Right ventricle myocardium superior (tissue), 1 donor: ENCODE data around the gene ZNF467. TPM values are rescaled to one million over a fixed set of nuclear protein-coding genes. Genes with fewer than 3 reads are reported as not detected.

ENCODE experiments used
- ATAC-seq: fragments of 200-7000 bp; cut with Tn5 transposase; one replicate; pipeline ENCODE4 v1.9.1; 2020; ENCODE audit warnings: mild to moderate bottlenecking; ENCODE audit not compliant: poor library complexity
- DNase-seq: peaks from one replicate; pipeline ENCODE4 v3.0.0-alpha.2; 2020
- intact Hi-C: fragments of 100-400 bp; cut with DNase I; formaldehyde crosslinking; loops from one replicate; pipeline ENCODE4 v1.11.2; 2022
- total RNA-seq: library from RNA; stranded (reverse); fragmentation: NEBNext Ultra II Directional; extraction: Animal tissue kit (Norgen Biotek cat#: 25700); gene quantifications from one replicate; pipeline ENCODE4 v1.2.1, GENCODE V29; 2021
- donor health status: DM: no; HTN: yes; CAD: no; lungs with severe emphysema.

The ZNF467 gene
- total RNA-seq, 1 donor from 2014 or later: 5.2 TPM

DNA sequence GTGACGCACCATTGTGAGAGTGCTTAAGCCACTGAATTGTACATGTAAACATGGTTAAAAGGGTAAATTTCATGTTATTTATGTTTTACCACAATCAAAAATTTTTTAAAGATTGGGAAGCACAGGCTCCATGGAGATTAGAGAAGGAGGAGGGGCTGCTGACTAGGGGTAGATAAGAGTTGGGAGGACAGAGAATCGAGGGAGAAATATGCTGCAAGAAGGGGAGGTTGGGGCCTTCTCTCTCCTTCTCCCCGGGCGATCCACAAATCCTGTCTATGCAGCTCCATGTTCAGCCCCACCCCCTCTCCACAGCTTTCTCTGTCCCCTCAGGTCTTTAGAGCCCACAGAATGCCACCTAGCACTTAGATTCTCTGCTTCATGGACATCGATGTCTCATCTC is 12.1 kb downstream of the ZNF467 start:
- DNase-seq (no peak), ATAC-seq (no peak)
- intact Hi-C loops: no loop called here

DNA sequence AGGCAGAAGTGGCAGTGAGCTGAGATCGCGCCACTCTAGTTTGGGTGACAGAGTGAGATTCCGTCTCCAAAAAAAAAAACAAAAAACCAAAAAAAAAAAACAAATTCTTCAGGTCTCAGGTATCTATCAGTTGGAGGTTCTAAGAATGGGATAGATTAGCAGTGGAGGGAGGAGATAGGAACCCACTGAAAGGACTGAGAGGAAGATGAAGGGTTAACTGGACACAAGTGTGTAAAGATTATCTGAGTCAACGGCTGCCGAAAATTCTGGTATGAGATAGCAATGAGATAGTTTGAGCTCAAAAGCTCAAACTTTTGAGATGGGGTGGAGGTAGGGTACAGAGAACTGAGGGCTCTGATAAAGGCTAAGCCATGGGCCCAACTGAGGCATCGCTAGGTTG is 12.8 kb downstream of the ZNF467 start:
- no peak for ATAC-seq
- DNase-seq: no peak
- intact Hi-C loops: no loop called here

DNA sequence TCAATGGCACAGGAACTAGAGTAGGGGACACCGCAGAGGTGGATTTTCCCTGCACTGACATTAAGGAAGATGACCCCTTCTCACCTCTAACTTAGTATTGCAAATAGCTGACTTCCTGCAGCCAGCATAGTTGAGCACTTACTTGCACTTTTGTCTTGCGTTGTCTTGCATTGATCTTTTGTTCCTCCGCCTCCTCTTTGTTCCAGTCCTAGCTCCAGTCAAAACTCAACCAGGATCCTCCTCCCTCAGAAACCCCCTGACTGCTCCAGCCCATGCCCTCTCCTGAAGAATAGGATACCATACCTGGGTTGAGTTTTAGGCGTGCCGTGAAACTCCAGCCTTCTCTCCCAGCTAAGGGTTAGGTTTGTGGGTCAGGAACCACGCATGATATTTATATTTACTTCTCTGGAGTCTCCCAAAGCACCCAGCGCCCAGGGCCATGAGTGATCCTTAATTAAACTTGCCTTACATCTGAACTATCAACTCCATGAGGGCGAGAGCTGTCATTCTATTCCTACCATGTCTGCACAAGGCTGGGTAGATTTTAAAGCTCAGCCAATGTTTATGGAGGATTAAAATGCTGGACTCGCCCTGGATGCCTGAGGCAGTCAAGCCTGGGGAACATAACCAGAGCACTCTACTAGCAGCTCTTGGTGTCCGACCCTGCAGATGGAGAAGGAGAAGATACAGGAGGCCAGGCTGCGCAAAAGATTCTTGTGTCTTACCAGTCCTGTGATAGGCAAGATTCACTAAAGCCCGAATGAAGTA is 14.1 kb downstream of the ZNF467 start:
- ATAC-seq: no peak
- no peak for DNase-seq
- intact Hi-C loops: no loop called here

DNA sequence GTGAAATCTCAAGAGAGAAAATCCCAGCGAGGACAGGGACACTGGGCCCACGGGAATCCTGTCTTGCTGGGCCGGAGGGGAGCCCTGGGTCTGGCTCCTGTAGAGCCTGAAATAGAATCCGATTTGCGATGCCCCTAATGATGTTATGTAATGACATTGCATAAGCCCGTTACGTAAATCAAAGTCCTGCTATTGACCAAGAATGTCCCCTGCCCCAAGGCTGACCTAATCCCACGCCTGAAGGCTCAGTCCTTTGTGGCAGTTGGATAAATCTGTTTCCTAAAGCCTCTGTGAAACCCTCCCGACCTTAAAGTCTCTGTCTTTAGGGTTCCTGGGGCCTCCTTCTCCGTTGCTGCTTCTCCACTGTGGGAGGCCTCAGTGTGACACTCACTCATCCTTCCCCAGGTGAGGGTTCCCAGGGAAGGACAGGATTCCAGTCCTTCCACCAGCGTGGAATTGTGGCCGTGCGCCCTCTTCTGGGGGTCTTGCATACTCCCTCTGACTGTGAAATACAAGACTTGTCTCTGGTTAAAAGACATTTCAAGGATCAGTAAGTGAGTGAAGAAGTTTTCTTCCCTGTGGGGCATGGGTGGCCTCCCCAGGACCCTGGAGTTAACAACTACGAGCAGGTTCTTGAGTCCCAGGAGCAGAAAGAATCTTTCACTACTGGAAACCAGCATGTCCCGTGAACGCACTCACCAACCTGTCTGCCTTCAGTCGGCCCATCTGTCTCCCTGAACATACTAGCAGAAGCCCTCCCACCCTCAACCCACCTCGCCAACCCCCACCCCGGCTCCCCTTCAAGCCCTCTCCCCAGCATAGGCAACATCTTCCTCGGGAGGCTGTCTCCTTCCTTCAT is 19.8 kb downstream of the ZNF467 start:
- DNase-seq (no peak), ATAC-seq (peak; percentile 69)
- intact Hi-C loops: no loop called here

DNA sequence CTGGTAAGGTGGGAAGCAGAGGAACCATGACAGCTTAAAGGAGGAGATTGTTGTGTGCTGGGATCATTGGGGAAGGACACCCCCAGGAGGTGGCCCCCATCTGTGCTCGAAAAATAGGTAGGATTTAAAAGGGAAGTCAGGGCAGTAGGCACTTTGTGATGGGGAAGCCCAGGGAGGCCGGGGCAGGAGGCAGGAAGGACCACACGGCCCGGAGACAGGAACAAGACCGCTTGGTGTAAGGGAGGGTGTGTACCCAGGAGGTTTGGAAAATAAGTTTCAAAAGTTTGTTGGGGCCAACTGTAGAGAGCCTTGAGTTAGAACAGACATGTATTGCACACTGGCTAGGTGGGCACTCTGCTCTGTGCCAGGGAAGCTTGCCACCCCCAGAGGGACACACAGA is 20.7 kb downstream of the ZNF467 start:
- DNase-seq (no peak), ATAC-seq (no peak)
- intact Hi-C loops: no loop called here

DNA sequence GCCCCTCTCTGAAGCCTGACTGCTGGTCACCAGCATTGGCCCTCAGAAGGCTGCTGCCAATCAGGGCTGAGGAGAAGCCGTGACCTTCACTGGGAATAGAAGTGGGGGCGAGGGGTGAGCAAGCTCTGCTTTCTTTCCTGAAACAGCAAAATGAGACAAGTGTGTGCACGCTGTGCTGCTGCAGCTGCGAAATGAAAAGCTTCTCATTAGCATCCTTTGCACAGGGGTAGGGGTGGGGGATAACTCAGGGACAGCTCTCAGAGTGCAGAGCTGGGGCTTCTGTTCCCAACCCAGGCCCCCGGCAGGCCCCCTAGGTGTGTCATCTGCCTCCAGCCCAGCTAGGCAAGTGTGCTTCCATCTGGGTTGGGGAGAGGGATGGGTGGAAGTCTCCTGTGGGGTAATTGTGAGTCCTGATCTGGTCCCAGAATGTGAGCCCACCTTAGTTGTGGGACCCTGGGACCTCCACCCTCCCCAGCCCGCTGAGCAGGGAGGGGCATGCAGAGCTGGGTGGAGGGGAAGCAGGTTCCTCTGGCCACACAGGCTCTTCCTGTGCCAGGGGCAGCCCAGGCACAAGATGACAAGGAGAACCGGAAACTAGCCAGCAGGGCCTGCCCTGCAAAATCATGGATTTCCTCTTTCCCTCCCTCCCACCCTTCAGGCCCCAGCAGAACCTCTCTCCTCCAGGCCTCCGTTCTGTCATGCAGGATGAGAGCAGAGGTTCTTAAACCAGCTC is 22.2 kb downstream of the ZNF467 start:
- intact Hi-C loops: no loop called here
- DNase-seq (no peak), ATAC-seq (peak; percentile 29)

DNA sequence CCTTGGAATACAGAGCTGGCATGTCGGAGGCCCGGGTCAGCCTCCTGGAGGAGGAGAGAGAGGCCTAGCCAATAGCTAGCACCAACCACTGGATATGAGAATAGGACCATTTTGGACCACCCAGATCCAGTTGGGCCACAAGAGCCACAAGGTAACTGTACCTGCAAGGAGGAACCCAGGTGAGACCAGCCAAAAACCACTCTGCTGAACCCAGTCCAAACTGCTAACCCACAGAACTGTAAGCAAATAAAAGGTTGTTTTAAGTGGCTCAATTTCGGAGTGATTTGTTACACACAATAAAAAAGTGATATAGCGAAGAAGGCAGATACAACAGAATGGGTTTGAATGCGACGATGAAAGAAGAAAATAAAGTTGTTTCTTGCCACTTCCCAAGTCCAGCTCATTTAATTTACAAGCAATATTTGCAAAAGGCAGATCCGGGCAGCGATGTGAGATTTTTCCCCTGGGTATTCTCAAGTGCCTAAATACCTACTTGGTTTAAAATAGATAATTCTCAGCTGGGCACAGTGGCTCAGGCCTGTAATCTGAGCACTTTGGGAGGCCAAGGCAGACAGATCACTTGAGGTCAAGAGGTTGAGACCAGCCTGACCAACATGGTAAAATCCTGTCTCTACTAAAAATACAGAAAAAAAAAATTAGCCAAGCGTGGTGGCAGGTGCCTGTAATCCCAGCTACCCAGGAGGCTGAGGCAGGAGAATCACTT is 23.1 kb downstream of the ZNF467 start:
- ATAC-seq (no peak), DNase-seq (no peak)
- intact Hi-C loops: no loop called here

DNA sequence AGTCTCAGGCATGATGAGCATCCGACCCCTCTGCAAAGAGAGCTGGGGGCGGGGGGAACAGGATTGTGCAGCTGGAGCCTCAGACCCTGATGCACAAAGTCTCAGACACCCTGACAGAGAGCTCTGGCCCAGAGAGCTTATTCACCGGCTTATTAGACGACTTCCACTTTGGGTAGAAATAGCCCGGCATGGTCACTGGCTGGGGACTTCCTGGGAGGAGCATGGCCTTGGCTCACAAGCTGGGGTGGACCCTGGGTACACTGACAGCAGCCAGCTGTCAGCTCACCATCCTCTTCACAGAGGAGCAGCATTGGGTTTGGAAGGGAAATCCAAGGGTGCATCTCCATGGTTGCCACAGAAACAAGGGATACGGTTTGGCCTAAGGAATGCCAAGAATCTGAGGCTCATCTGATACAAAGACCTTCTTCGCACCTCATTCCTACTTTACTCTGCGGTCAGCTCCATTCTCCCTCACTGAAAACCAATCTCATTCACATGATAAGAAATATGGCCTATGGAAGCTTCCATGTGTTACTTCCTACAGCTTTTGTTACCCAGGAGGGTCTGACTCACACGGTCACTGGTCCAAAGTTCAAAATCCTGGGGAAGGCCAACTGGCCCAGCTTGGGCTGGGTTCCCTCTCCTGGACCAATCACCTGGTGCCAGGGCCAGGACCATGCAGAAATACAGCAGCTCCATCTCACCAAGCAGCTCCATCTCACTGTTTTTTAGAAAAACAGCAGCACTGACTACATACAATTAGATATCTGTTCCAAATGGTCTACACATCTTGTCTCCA is 25.1 kb downstream of the ZNF467 start:
- DNase-seq: no peak
- intact Hi-C loops: no loop called here
- no peak for ATAC-seq

DNA sequence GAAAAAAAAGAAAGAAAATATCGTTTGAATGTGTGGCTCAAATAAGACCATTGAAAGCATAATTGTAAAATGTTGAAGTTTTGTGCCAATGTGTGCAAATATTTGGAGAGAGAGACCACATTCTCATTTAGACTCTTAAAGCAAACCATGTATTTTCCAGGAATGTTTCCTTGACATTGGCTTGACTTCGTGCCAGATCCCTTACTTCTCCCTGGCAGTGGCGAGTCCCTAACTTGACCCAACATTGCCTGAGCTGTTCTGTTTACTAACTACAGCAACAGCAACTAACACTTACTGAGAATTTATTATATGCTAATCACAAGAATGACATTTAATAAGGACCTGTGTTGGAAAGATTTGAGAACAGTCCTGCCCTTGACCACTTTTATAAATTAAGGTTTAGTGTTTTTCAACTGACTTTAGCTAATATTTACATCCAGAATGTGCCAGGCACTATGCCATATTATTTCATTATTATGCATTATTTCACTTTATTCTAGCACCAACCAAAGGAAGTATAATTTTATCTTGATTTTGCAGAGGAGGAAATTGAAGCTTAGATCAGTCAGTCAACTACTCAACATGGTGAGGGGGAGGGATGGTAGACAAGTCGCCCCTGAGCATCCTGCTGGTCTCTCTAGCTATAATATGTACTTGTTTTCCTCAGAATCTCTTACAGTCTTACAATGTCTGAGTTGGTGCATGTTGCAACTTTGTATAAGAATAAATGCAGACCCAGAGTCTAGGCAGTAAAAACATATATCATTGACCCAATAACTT is 29.7 kb downstream of the ZNF467 start:
- DNase-seq: no peak
- ATAC-seq: no peak
- intact Hi-C loops: loop anchor here (2.0 kb wide), 1 partner anchor 75 kb away; no protein-coding TSS in a partner anchor

DNA sequence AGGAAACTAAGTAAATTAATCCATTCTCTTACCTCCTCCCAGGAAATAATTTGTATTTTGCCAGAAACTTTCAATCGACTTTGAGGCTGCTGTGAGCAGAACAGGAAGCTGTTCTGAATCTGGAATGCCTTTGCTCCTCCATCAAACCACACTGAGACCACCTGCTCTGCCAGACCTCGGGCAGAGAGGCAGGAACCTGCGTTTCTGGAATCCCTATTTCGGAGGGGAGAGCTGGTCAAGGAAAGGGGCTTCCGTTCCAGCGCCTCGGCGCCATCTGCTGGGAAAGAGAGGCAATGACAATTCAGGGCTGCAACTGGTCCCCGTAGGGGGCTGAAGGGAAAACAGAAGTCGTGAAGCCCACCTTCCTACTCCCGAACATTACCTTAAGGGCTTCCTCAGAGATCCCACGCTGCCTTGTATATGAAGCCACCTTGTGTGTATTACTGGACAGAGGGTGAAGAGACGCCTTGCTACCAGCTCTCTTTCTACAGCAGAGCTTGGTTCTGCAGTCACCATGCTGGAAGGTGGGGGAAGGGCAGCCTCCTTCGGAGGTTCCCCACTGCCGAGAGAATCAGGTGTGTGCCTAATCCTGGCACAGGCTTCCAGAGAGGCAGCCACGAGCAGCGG is 31.2 kb downstream of the ZNF467 start:
- peak; percentile 92 for ATAC-seq
- DNase-seq: peak; percentile 84
- intact Hi-C loops: loop anchor here (2.0 kb wide), 1 partner anchor 73 kb away; no protein-coding TSS in a partner anchor

DNA sequence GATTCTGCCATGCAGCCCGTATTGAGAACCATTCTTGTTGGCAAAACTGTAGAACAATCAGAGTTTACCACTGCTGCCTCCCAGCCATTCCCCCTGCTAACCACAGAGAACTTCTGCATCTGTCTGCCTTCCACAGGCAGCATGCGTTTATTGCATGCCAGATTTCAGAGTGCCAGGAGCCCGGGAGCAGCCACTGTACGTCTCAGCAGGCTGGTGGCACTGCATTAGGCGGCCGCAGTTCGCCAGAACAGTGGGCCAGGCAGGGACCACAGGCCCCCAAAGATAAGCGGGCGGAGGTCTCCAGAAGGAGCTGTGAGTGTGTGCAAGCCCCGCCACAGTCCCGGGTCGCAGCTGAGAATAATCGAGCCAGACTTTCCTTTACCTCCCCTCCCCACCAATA is 31.8 kb downstream of the ZNF467 start:
- DNase-seq: no peak

DNA sequence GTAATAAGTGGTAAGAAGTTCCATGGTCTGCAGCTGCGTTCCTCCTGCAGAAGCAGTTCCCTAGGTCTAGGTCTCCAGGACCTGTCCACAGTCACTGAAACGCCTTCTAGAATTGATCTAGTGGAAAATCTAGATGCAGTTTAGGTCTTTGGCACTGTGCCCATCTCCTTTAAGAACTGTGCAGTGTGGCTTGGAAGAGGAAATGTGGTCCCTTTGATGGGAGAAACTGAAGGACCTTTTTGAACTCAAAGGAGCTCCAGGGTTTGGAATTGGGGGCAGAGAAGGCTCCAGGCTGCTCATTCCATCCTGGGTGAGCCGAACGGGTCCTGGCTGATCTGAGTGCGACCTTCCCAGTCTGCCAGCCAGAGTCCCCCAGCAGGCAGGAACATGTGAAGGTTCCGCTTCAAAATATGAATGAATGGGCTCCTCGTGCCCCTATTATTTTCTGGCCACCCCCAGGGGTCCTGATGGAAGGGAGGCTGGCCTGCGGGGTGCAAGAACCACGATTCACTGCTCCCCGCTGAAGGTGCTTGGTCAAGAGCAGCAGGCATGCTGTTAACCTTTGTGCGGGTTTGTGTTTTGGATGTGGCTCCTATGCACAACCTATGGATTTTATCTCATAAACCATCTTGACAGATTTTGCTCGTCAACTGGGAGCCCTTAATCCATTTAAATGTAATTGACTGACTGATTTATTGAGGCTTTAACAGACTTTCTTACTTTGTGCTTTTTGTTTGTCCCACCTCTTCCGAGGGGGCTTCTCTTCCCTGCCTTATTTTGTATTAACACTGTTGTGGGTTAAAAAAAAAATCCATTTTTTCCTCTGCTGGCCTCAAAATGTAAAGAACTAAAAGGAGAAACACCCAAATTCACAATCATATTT is 36.7 kb downstream of the ZNF467 start:
- intact Hi-C loops: no loop called here
- DNase-seq: no peak
- ATAC-seq: no peak

More for the DNA sequence above, 31.8 kb downstream of the ZNF467 start:
- peak; percentile 86 for ATAC-seq
- intact Hi-C loops: loop anchor here (2.0 kb wide), 1 partner anchor 73 kb away; no protein-coding TSS in a partner anchor

DNA sequence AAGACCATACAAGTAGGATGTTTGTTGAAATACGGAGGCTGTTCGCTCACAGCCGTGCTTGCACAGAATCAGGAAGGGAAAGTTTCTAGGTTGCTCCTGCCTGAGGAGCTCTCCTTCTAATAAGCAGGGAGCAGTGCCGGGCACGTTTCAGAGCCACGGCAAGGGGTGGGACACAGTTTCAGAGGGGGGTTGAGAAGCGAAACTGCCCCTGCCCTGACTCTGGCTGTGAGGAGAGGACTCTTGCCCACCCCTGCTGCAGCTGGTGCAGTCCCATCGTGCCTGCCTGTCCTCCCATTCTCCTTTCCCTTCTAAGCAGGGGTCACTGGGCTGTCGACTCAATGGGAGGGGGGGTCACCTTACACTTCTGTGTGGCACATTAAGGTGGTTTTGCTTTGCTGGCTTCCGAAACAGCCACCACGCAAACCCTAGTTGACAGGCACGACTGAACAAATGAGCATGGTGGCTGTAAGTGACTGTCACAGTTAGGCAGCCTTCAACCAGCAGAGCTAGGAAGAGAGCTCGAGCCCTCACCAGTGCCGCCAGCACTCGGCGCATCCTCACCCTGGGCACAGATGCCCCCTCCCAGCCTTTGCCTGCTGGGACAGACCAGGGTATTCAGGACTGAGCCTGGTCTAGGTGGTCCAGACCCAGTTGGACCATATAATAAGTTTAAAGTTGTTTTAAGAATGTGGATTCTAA is 37.5 kb downstream of the ZNF467 start:
- DNase-seq: no peak
- ATAC-seq: peak; percentile 6
- intact Hi-C loops: no loop called here

DNA sequence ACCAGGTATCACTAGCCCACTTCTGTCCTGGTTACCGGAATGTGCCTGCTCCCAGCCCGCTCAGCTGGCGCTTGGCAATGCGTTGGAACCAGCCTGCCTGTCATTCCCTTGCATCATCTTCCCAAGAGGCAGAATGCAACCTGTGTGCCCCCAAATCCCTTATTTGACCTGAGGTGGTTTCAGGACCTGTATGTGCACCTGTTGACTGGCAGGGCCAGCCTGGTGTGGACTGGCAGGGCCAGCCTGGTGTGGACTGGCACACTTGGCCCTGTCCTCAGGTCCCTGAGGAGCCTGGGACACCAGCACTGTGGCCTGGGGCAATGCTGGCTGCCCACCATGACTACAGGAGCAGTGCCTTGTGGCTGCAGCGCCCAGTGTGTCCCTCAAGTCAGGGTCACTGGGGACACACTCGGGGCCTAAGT is 38.2 kb downstream of the ZNF467 start:
- intact Hi-C loops: no loop called here
- ATAC-seq (peak; percentile 3), DNase-seq (no peak)

DNA sequence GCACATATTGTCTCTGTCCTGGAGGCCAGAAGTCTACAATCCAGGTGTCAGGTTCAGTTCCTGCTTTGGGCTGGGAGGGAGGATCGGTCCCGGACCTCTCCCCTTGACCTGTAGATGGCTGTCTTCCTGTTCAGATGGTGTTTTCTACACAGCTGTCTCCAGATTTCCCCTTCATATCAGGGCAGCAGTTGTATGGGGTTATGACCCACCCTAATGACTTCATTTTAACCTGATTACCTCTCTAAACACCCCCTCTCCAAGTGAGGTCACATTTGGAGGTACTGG is 38.7 kb downstream of the ZNF467 start:
- ATAC-seq (no peak), DNase-seq (no peak)
- intact Hi-C loops: no loop called here
